Endothelial cell of umbilical vein (primary cell): Measurements from ENCODE around the gene S100A11.

Experiments
- CTCF ChIP-seq, 2 donors: IDR thresholded peaks; 1 replicate in 1 of 2; 2 replicates in 1 of 2; pipeline ENCODE4 v1.5.1; 2011; ENCODE audit warnings: low read length in 2 of 2, mild to moderate bottlenecking in 2 of 2, moderate library complexity in 2 of 2, control low read depth in 1 of 2, inconsistent platforms in 1 of 2, low read depth in 1 of 2; ENCODE audit not compliant: insufficient read depth in 1 of 2; ENCODE audit errors: extremely low read depth in 1 of 2
- EZH2 ChIP-seq: IDR thresholded peaks from 2 replicates; pipeline ENCODE4 v1.6.1; 2012; ENCODE audit warnings: borderline replicate concordance, low read depth, mild to moderate bottlenecking, moderate library complexity, low read length, inconsistent platforms; ENCODE audit not compliant: severe bottlenecking
- GATA2 ChIP-seq: IDR thresholded peaks from 2 replicates; pipeline ENCODE4 v1.7.0; 2011; ENCODE audit warnings: low read depth, mild to moderate bottlenecking, moderate library complexity, mixed read lengths, low read length; ENCODE audit not compliant: insufficient read length, insufficient read depth
- POLR2A ChIP-seq: IDR thresholded peaks from 2 replicates; pipeline ENCODE4 v1.6.1; 2012; ENCODE audit warnings: low read depth, mild to moderate bottlenecking, control low read depth, low read length
- POLR2AphosphoS5 ChIP-seq: IDR thresholded peaks from 2 replicates; pipeline ENCODE4 v1.6.1; 2012; ENCODE audit warnings: low read depth, mild to moderate bottlenecking, control low read depth, low read length, moderate library complexity; ENCODE audit not compliant: insufficient read depth
- TF ChIP-seq, protein P1 (sequence below): IDR thresholded peaks from 2 replicates; pipeline ENCODE4 v1.6.1; 2011; ENCODE audit not compliant: insufficient read depth, insufficient read length

DNA sequence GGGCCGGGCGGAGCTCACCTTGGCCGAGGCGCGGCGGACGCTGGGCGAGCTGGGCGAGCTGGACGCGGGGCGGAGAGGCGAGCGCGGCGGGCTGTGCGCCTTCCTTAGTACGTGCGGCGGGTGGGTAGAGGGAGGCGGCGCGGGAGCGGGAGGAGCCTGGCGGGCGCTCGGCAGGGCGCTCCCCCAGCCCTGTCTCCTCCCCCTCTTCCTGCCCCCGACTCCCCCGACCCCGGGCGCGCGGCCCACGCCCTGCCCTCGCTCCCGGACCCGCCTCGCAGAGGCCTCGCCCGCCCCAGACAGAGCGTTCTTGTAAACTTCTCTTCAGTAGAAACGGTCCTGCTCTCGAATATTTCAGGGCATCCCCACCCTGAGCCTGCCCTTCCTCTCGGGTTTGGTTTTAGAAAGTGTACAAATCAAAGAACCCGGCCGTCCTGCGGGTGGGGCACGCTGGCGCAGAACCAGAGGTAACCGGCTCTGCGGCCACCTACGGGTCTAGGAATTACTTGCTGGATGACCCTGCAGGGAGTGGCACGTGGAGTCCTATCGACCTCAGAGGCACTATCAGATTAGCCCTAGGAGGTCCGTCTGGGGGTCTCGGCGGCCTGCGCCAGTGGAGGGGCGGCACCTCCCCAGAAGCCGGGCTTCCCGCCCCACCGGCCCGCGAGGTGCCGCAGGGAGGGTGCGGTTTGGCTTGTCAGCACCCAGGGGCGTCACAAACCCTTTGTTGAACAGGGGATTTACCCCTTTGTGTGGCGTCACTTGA lies 42.9 kb downstream of the S100A11 start, which contains the start of gene S100A10:
- TF ChIP-seq EZH2 (no peak), CTCF (IDR thresholded peaks at IDR 0.05; ENCODE audit: extremely low read depth in 1 of 2, insufficient read depth in 1 of 2, low read depth in 1 of 2, low read length in 2 of 2) (no peak), POLR2AphosphoS5 (peak; percentile 92), POLR2A (peak; percentile 87), GATA2 (no peak)
- TF ChIP-seq, protein P1, sequence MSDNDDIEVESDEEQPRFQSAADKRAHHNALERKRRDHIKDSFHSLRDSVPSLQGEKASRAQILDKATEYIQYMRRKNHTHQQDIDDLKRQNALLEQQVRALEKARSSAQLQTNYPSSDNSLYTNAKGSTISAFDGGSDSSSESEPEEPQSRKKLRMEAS: no peak
